Islet of Langerhans (tissue), 1 donor: Measurements from ENCODE around the gene SPANXA2.
"Not testable (repeated sequence)": the region's sequence is repeated elsewhere in the genome, so short reads cannot be mapped to it uniquely, and the experiment has no call there.

ENCODE experiments used
- FAIRE-seq: peaks from one replicate; lab custom pipeline; 2011; peaks lifted over from hg19 to GRCh38; lab: Jason Lieb, UNC

Gene SPANXA2

DNA sequence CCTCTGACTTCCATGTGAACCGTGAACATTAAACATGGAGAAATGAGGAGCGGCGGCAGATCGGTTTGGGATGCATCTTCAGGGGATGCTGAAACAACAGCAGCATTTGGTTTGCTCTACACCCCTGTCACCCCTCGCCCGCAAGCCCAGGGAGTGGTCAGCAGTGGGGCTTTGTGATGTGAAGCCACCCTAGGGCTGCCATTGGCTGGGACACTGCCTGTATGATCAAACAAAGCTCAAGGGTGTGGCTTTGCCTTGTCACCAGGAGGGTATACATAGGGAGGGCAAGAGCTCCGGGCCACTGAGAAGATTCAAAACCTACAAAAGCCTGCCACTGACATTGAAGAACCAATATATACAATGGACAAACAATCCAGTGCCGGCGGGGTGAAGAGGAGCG, at the start of gene SPANXA2:
Gene SPANXA2, plus strand, starts transcription at position 301 of the 400 bp plus-strand sequence. Its CDS starts 60 bp downstream, at position 361.
- FAIRE-seq, result not testable (repeated sequence)

DNA sequence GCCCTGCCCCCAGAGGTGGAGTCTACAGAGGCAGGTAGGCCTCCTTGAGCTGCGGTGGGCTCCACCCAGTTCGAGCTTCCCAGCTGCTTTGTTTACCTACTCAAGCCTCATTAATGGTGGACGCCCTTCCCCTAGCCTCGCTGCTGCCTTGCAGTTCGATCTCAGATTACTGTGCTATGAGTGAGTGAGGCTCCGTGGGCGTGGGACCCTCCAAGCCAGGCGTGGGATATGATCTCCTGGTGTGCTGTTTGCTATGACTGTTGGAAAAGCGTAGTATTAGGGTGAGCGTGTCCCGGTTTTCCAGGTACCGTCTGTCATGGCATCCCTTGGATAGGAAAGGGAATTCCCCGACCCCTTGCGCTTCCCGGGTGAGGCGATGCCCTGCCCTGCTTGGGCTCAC, 47.0 kb upstream of the SPANXA2 start:
- FAIRE-seq, result not testable (repeated sequence)

DNA sequence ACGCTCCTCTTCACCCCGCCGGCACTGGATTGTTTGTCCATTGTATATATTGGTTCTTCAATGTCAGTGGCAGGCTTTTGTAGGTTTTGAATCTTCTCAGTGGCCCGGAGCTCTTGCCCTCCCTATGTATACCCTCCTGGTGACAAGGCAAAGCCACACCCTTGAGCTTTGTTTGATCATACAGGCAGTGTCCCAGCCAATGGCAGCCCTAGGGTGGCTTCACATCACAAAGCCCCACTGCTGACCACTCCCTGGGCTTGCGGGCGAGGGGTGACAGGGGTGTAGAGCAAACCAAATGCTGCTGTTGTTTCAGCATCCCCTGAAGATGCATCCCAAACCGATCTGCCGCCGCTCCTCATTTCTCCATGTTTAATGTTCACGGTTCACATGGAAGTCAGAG, 4.9 kb upstream of the SPANXA2 start, which contains the start of gene SPANXA1:
Gene SPANXA1, minus strand, starts transcription at position 101 of the 400 bp plus-strand sequence. Its CDS starts 60 bp downstream, at position 41.
- FAIRE-seq, result not testable (repeated sequence)

- FAIRE-seq, result no peak
Measured at GRCh38 chrX:141609111-141609510, 19.6 kb downstream of the SPANXA2 start.

GRCh38 chrX:141619336-141619735, 29.8 kb downstream of the SPANXA2 start:
- FAIRE-seq, result no peak

DNA sequence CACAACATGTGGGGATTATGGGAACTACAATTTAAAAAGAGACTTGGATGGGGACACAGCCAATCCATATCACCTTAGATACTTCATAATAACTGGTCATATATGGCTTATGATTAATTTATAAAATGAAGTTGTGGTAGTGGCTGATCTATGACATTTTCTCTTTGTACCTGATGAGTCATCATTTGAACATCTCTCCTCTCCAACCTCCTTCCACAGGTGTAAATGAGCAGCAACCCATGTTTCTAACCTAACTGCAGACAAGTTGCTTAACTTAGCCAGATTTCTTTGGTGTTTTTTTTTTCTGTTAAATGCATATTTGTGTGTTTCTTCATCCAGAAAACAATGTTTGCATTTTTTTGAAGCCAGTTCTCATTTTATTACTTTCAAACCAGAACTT, 42.6 kb downstream of the SPANXA2 start:
- no peak for FAIRE-seq

DNA sequence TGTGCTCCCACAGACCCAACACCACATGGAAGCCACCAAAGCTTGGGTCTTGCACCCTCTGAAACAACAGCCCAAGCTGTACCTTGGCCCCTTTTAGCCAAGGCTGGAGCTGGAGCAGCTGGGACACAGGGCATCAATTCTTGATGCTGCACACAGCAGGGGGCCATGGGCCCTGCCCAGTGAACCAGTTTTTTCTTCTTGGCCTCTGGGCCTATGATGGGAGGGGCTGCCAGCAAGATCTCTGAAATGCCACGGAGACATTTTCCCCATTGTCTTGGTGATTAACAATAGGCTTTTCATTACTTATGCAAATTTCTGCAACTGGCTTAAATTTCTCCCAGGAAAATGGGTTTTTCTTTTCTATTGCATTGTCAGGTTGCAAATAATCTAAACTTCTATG, 49.0 kb downstream of the SPANXA2 start:
- FAIRE-seq, result no peak
